CD4-positive, alpha-beta T cell (primary cell): ENCODE results near the gene RAD9A. TPM values are rescaled to one million over a fixed set of nuclear protein-coding genes. Genes with fewer than 3 reads are reported as not detected.

Experiments used
- ATAC-seq: fragments of 200-7000 bp; cut with Tn5 transposase; one replicate; pipeline ENCODE4 v1.10.0; 2022; ENCODE audit warnings: mild to moderate bottlenecking; ENCODE audit not compliant: poor library complexity
- CTCF ChIA-PET: fragments of 350-600 bp; sonication (Branson Sonifier 250); formaldehyde crosslinking; loops from one replicate; lab custom pipeline; 2021; ENCODE audit warnings: antibody characterized with exemption, inconsistent platforms; lab: Charles Lee
- POLR2A ChIA-PET: fragments of 350-600 bp; sonication (Branson Sonifier 250); formaldehyde crosslinking; loops from one replicate; lab custom pipeline; 2021; ENCODE audit warnings: antibody characterized with exemption, inconsistent platforms; lab: Charles Lee
- DNase-seq, 14 experiments: peaks; one replicate each; pipeline ENCODE4 v3.0.0-alpha.2; 2013 to 2020; ENCODE audit warnings: mixed read lengths in 2 of 14
- H3K27ac ChIP-seq, 2 donors: one replicate each; pipeline versions ENCODE4 v1.5.1 to v1.7.0; 2013; ENCODE audit warnings: low read length in 2 of 2, low read depth in 1 of 2, mild to moderate bottlenecking in 1 of 2
- H3K27me3 ChIP-seq, 2 experiments: 1 replicate in 1 of 2; 2 replicates in 1 of 2; pipeline versions ENCODE4 v1.6.1 to v1.7.0; 2013; ENCODE audit warnings: low read length in 2 of 2, control low read depth in 1 of 2, mild to moderate bottlenecking in 1 of 2, moderate library complexity in 1 of 2; ENCODE audit not compliant: insufficient read depth in 2 of 2, control insufficient read depth in 1 of 2
- H3K36me3 ChIP-seq: one replicate; pipeline ENCODE4 v1.6.1; 2013; ENCODE audit warnings: low read length, control low read depth; ENCODE audit not compliant: insufficient read depth
- H3K4me1 ChIP-seq: one replicate; pipeline ENCODE4 v1.6.1; 2013; ENCODE audit warnings: low read length, control low read depth; ENCODE audit not compliant: insufficient read depth
- H3K4me3 ChIP-seq: one replicate; pipeline ENCODE4 v1.5.1; 2013; ENCODE audit warnings: mild to moderate bottlenecking, low read length, moderate library complexity
- H3K9me3 ChIP-seq, 2 experiments: 1 replicate in 1 of 2; 2 replicates in 1 of 2; pipeline versions ENCODE4 v1.6.1 to v1.7.0; 2013; ENCODE audit warnings: low read length in 2 of 2, mild to moderate bottlenecking in 2 of 2, control low read depth in 1 of 2, moderate library complexity in 1 of 2; ENCODE audit not compliant: control insufficient read depth in 1 of 2, insufficient read depth in 1 of 2
- H3K27ac Mint-ChIP-seq: one replicate; pipeline ENCODE4 v1.8.0; 2020; ENCODE audit warnings: mixed read lengths
- H3K27me3 Mint-ChIP-seq: one replicate; pipeline ENCODE4 v1.8.0; 2021; ENCODE audit warnings: mixed read lengths
- H3K36me3 Mint-ChIP-seq: one replicate; pipeline ENCODE4 v1.8.0; 2021; ENCODE audit warnings: low read depth, mixed read lengths
- H3K4me1 Mint-ChIP-seq: one replicate; pipeline ENCODE4 v1.8.0; 2021; ENCODE audit warnings: low read depth, mixed read lengths
- H3K4me3 Mint-ChIP-seq: one replicate; pipeline ENCODE4 v1.8.0; 2020; ENCODE audit warnings: mild to moderate bottlenecking, mixed read lengths
- H3K9me3 Mint-ChIP-seq: one replicate; pipeline ENCODE4 v1.8.0; 2020; ENCODE audit warnings: mixed read lengths
- intact Hi-C, 2 experiments: fragments of 100-400 bp; cut with DNase I in 1 of 2; cut with micrococcal nuclease in 1 of 2; formaldehyde crosslinking; loops; one replicate each; pipeline versions ENCODE4 v1.15.1 to v1.9.0; 2023 to 2025; cut with DNase I, micrococcal nuclease
- total RNA-seq, 174 experiments: library from RNA in 2 of 174; stranded (reverse) in 2 of 174; gene quantifications; one replicate each; pipeline ENCODE4 v1.2.3 and lab custom pipeline; 2021 to 2026
- TF ChIP-seq, protein P1 (sequence below): fragments of 200-600 bp; IDR thresholded peaks from one replicate; pipeline ENCODE4 v1.8.0; 2022; ENCODE audit warnings: antibody characterized with exemption, mild to moderate bottlenecking

The RAD9A gene
- total RNA-seq, 2 experiments from 2014 or later: 19.3 to 20.3 TPM

DNA sequence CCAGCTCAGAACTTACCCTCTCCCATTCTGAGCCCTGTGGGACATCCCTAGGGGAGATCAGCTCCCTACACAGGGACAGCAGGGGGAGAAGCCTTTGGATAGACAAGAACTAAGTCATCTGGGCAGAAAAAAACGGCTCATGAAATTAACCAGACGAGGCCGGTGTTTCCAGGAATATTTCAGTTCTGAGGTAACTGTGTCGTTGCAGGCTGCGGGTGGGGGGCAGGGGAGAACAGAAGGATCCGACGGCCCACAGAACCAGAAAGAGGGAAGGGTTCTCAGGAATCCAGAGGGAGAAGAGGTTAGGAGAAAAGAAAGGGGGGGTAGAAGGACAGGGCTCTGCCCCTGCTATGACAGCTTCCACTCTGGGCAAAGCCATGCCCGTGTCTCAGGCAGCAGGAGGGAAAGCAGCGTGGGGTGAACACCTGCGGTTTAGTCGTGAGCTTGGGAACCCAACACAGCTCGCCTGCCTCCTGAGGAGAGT, 21.9 kb upstream of the RAD9A start:
- peaks cover 5% of the 10 kb centered on the region for H3K36me3 Mint-ChIP-seq
- H3K27me3 Mint-ChIP-seq: peaks cover 36% of the 10 kb centered on the region
- intact Hi-C loops: no loop called here
- peak overlapping the region; percentile 89 for H3K4me3 Mint-ChIP-seq
- no peak overlapping the region for H3K27ac ChIP-seq
- no peaks in the 10 kb centered on the region for H3K9me3 Mint-ChIP-seq
- H3K9me3 ChIP-seq: no peaks in the 10 kb centered on the region
- ChIA-PET CTCF (interaction anchor here (1.8 to 3.0 kb wide), 4 partner anchors 13 to 24 kb away, joined by 9 to 32 read pairs (median 12); no protein-coding TSS in a partner anchor), POLR2A (interaction anchor here (0.6 to 8.2 kb wide), 8 partner anchors 13 to 117 kb away, joined by 3 to 81 read pairs (median 5); partner anchors contain the start of genes POLD4 and PPP1CA)
- H3K36me3 ChIP-seq: peaks cover 3% of the 10 kb centered on the region
- ATAC-seq (no peak), DNase-seq (peak in 1 of 14 experiments; percentile 14)
- peaks cover 86% of the 10 kb centered on the region for H3K4me1 ChIP-seq
- peaks cover 74% of the 10 kb centered on the region for H3K4me1 Mint-ChIP-seq
- H3K27me3 ChIP-seq: peaks cover 0 to 11% of the 10 kb centered on the region in 2 experiments
- H3K27ac Mint-ChIP-seq: peak overlapping the region; percentile 85
- no peak overlapping the region for H3K4me3 ChIP-seq
- TF ChIP-seq, protein P1, sequence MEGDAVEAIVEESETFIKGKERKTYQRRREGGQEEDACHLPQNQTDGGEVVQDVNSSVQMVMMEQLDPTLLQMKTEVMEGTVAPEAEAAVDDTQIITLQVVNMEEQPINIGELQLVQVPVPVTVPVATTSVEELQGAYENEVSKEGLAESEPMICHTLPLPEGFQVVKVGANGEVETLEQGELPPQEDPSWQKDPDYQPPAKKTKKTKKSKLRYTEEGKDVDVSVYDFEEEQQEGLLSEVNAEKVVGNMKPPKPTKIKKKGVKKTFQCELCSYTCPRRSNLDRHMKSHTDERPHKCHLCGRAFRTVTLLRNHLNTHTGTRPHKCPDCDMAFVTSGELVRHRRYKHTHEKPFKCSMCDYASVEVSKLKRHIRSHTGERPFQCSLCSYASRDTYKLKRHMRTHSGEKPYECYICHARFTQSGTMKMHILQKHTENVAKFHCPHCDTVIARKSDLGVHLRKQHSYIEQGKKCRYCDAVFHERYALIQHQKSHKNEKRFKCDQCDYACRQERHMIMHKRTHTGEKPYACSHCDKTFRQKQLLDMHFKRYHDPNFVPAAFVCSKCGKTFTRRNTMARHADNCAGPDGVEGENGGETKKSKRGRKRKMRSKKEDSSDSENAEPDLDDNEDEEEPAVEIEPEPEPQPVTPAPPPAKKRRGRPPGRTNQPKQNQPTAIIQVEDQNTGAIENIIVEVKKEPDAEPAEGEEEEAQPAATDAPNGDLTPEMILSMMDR: no peak

DNA sequence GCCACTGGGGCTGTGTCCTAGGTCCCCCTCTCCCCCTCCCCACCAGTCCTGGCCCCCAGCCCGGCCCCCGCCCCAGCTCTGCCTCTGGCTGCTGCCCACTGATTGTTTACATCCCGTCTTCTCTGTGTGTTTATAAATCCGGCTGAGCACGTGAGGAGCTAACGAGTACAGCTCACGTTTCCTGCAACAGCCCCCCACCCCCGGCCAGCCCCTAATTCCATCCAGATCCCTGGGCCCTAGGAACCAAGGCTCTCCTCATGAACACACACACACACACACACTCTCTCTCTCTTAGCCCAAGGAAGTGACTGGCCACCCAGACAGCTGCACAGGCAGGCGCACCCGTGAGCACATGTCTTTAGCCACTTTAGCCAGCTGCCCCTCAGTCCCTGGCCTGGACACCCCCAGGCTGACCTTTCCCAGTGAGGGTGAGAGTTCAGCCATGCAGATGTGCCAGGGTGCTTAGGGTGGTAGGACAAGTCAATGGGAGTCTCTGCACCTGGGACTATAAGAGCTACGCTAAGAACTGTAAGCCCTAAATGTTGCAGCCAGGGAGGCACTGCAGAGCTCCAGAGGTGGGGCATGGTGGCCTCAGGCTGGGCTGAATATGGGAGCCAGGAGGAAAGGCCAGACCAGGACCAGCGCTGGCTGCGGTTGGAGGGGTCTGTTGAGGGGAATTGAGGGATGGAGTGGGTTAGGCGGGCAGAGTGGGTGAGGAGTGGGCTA, 21.3 kb upstream of the RAD9A start:
- H3K27me3 ChIP-seq: peaks cover 0 to 12% of the 10 kb centered on the region in 2 experiments
- H3K27ac ChIP-seq: no peak overlapping the region
- H3K4me3 ChIP-seq: no peak overlapping the region
- TF ChIP-seq, protein P1: no peak
- no peak for DNase-seq
- Mint-ChIP-seq H3K4me1 (peaks cover 69% of the 10 kb centered on the region), H3K36me3 (peaks cover 5% of the 10 kb centered on the region), H3K27ac (peak overlapping the region; percentile 85), H3K4me3 (peak overlapping the region; percentile 89), H3K27me3 (peaks cover 37% of the 10 kb centered on the region), H3K9me3 (no peaks in the 10 kb centered on the region)
- intact Hi-C loops: no loop called here
- ATAC-seq: no peak
- H3K9me3 ChIP-seq: no peaks in the 10 kb centered on the region
- no peaks in the 10 kb centered on the region for H3K36me3 ChIP-seq
- POLR2A ChIA-PET: interaction anchor here (0.7 to 8.2 kb wide), 8 partner anchors 8 to 99 kb away, joined by 3 to 81 read pairs (median 6); partner anchors contain the start of genes POLD4 and PPP1CA
- peaks cover 86% of the 10 kb centered on the region for H3K4me1 ChIP-seq
- CTCF ChIA-PET: interaction anchor here (1.4 to 3.0 kb wide), 6 partner anchors 8 to 25 kb away, joined by 4 to 32 read pairs (median 10); partner anchors contain the start of gene POLD4

DNA sequence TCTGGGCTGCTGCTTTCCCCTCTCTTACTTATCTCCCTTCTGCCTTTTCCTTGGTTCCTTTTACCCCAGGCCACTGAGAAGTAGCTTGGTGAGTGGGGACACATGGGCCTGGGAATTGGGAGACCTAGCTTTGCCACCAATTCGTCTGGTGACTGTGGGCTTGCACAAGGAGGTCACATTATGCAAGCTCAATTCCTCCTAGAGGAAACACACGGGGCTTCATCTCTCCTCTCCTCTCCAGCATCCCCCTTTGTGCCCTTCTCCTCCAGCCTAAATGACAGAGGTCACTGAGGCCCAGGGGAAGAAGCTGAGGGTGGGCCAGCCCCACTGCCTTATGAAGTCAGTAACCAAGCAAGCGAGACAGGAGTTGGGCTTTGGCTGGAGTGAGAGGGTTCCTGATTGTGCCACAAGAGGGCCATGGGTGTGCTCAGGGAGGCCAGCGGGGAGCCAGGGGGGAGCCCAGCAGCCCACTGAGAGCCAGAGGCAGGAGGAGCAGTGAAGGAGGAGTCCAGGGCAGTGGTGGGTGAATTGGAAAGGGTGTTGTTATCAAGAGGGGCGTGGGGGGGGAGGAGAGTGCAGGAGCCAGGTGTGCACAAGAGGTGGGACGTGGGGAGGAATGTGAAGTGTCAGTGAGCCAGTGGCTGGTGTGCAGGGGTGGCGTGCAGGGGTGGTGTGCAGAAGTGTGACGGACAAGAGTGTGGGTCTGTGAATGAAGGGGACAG, 20.4 kb upstream of the RAD9A start:
- Mint-ChIP-seq H3K27me3 (peaks cover 33% of the 10 kb centered on the region), H3K9me3 (no peaks in the 10 kb centered on the region), H3K4me1 (peaks cover 62% of the 10 kb centered on the region), H3K36me3 (peaks cover 5% of the 10 kb centered on the region), H3K4me3 (peak overlapping the region; percentile 94), H3K27ac (peak overlapping the region; percentile 85)
- Histone ChIP-seq H3K27ac (no peak overlapping the region), H3K36me3 (no peaks in the 10 kb centered on the region), H3K27me3 (peaks cover 2 to 13% of the 10 kb centered on the region in 2 experiments), H3K4me1 (peaks cover 84% of the 10 kb centered on the region), H3K9me3 (no peaks in the 10 kb centered on the region), H3K4me3 (peak overlapping the region; percentile 46)
- ChIA-PET CTCF (interaction anchor here (1.4 to 3.0 kb wide), 6 partner anchors 8 to 25 kb away, joined by 4 to 32 read pairs (median 10); partner anchors contain the start of gene POLD4), POLR2A (interaction anchor here (1.4 to 8.2 kb wide), 4 partner anchors 9 to 25 kb away, joined by 6 to 81 read pairs (median 9); partner anchors contain the start of gene POLD4)
- ATAC-seq (peak; percentile 12), DNase-seq (peak in 4 of 14 experiments; percentile 19 to 73 (median 52))
- intact Hi-C loops: no loop called here
- TF ChIP-seq, protein P1: no peak
